Kidney (tissue), 14 donors: ENCODE results near the gene ENTPD6. TPM values are rescaled to one million over a fixed set of nuclear protein-coding genes. Genes with fewer than 3 reads are reported as not detected.

Experiments used
- DNase-seq, 5 donors: peaks; one replicate each; pipeline ENCODE4 v3.0.0-alpha.2; 2013 to 2020
- FAIRE-seq: peaks from 2 replicates; lab custom pipeline; 2012; peaks lifted over from hg19 to GRCh38; lab: Jason Lieb, UNC
- H3K27ac ChIP-seq, 2 donors: one replicate each; pipeline ENCODE4 v1.7.0; 2013; ENCODE audit warnings: low read depth in 2 of 2, low read length in 2 of 2, inconsistent platforms in 1 of 2
- H3K27me3 ChIP-seq: one replicate; pipeline ENCODE4 v1.7.1; 2013; ENCODE audit warnings: low read length, inconsistent platforms; ENCODE audit not compliant: control insufficient read depth, insufficient read depth
- H3K36me3 ChIP-seq, 3 donors: one replicate each; pipeline versions ENCODE4 v1.7.0 to v1.7.1; 2013; ENCODE audit warnings: low read length in 3 of 3, control low read depth in 1 of 3, inconsistent platforms in 1 of 3; ENCODE audit not compliant: insufficient read depth in 3 of 3, control insufficient read depth in 2 of 3
- H3K4me1 ChIP-seq, 3 donors: one replicate each; pipeline versions ENCODE4 v1.7.0 to v1.7.1; 2013; ENCODE audit warnings: low read length in 3 of 3, inconsistent platforms in 1 of 3, low read depth in 1 of 3; ENCODE audit not compliant: control insufficient read depth in 2 of 3, insufficient read depth in 2 of 3
- H3K4me3 ChIP-seq, 3 donors: one replicate each; pipeline versions ENCODE4 v1.7.0 to v1.8.1; 2013; ENCODE audit warnings: low read length in 3 of 3, control low read depth in 1 of 3, inconsistent platforms in 1 of 3
- H3K9ac ChIP-seq, 3 donors: one replicate each; pipeline versions ENCODE4 v1.7.0 to v1.7.1; 2013; ENCODE audit warnings: low read length in 3 of 3, control low read depth in 1 of 3, inconsistent platforms in 1 of 3
- H3K9me3 ChIP-seq, 3 donors: one replicate each; pipeline versions ENCODE4 v1.7.0 to v1.7.1; 2013; ENCODE audit warnings: low read length in 3 of 3, control low read depth in 1 of 3, inconsistent platforms in 1 of 3; ENCODE audit not compliant: control insufficient read depth in 2 of 3, insufficient read depth in 1 of 3
- CTCF ChIP-seq: IDR thresholded peaks from 3 replicates; pipeline ENCODE4 v1.5.1; 2012; ENCODE audit warnings: mild to moderate bottlenecking, moderate library complexity, borderline replicate concordance; ENCODE audit not compliant: insufficient read depth; ENCODE audit errors: extremely low read depth
- intact Hi-C: fragments of 100-400 bp; cut with DNase I; formaldehyde crosslinking; loops from one replicate; pipeline ENCODE4 v1.11.1; 2022
- polyA plus RNA-seq: library from polyadenylated mRNA; stranded (reverse); fragments of 350-450 nt; fragmentation: Illumina TruSeq; extraction: RNeasy Lipid Tissue Mini Kit (QIAGEN cat#74804); gene quantifications from one replicate; pipeline ENCODE4 v1.2.3, GENCODE V29; 2014; ENCODE audit warnings: low read depth, low replicate concordance; ENCODE audit not compliant: insufficient read depth
- total RNA-seq: library from RNA; stranded (reverse); fragmentation: NEBNext Ultra II Directional; extraction: Animal tissue kit (Norgen Biotek cat#: 25700); gene quantifications from one replicate; pipeline ENCODE4 v1.2.1, GENCODE V29; 2021
- donor health status: control.
- donor health status: control.
- donor health status: control.
- donor health status: control.
- donor health status: control.
- donor health status: DM: yes; HTN: yes; CAD: no.
- donor health status: Normal renal cell carcinoma (clear cell type).

ENTPD6 gene
- total and polyA plus RNA-seq, 2 donors from 2014 or later = 59.0 to 95.7 TPM

- peaks cover 0 to 8% (median 6%) of the 10 kb centered on the region in 3 donors for H3K4me1 ChIP-seq
- H3K36me3 ChIP-seq = peaks cover 0 to 25% (median 21%) of the 10 kb centered on the region in 3 donors
- TF ChIP-seq CTCF = no peak
- no peak for FAIRE-seq
- no peaks in the 10 kb centered on the region for H3K9me3 ChIP-seq
- no peak for DNase-seq
- intact Hi-C loops = no loop called here
- H3K4me3 ChIP-seq = no peak overlapping the region
- H3K9ac ChIP-seq = no peak overlapping the region
- H3K27ac ChIP-seq = no peak overlapping the region
- no peaks in the 10 kb centered on the region for H3K27me3 ChIP-seq
Measured at GRCh38 chr20:25217161-25218108, 21.9 kb downstream of the ENTPD6 start.

- TF ChIP-seq CTCF = no peak
- Histone ChIP-seq H3K9ac (no peak overlapping the region), H3K4me1 (peaks cover 0 to 8% (median 6%) of the 10 kb centered on the region in 3 donors), H3K27me3 (no peaks in the 10 kb centered on the region), H3K9me3 (no peaks in the 10 kb centered on the region), H3K27ac (no peak overlapping the region), H3K36me3 (peaks cover 0 to 22% (median 20%) of the 10 kb centered on the region in 3 donors), H3K4me3 (no peak overlapping the region)
- FAIRE-seq (no peak), DNase-seq (no peak)
- intact Hi-C loops = no loop called here
Measured at GRCh38 chr20:25218109-25218486, 22.6 kb downstream of the ENTPD6 start.

GRCh38 chr20:25218492-25218891 is 23.0 kb downstream of the ENTPD6 start:
- Histone ChIP-seq H3K9me3 (no peaks in the 10 kb centered on the region), H3K27ac (no peak overlapping the region), H3K4me3 (no peak overlapping the region), H3K36me3 (peaks cover 0 to 19% (median 18%) of the 10 kb centered on the region in 3 donors), H3K27me3 (no peaks in the 10 kb centered on the region), H3K9ac (no peak overlapping the region), H3K4me1 (peaks cover 0 to 8% (median 6%) of the 10 kb centered on the region in 3 donors)
- no peak for FAIRE-seq
- intact Hi-C loops = no loop called here
- DNase-seq = peak in 1 of 5 donors; percentile 77
- no peak for TF ChIP-seq CTCF
